HepG2 (cell line): ENCODE measurements around the gene PARN. TPM values are rescaled to one million over a fixed set of nuclear protein-coding genes. Genes with fewer than 3 reads are reported as not detected.

Source experiments
- ATAC-seq: fragments of 200-7000 bp; cut with Tn5 transposase; 3 replicates; pipeline ENCODE4 v1.9.1; 2020; ENCODE audit warnings: mild to moderate bottlenecking, moderate library complexity
- BruUV-seq: library from RNA; stranded (reverse); fragments of 400-500 nt; replicated peaks from 2 replicates; lab custom pipeline; 2021; lab: Mats Ljungman, UMichigan
- CTCF ChIA-PET: fragments of 300-600 bp; formaldehyde crosslinking; extraction: SDS; loops from one replicate; lab custom pipeline; 2021; ENCODE audit warnings: low total read pairs, inconsistent platforms, low intra/inter-chr PET ratio; lab: Yijun Ruan, JAX
- POLR2A ChIA-PET: fragments of 350-600 bp; sonication (Branson Sonifier 250); formaldehyde crosslinking; loops from one replicate; lab custom pipeline; 2020; ENCODE audit warnings: antibody characterized with exemption, inconsistent platforms; lab: Yijun Ruan, JAX
- DNase-seq: peaks from one replicate; pipeline ENCODE4 v3.0.0-alpha.2; 2015; ENCODE audit warnings: low spot score
- FAIRE-seq: peaks from 3 replicates; lab custom pipeline; 2011; peaks lifted over from hg19 to GRCh38; lab: Jason Lieb, UNC
- H2AFZ ChIP-seq: one replicate; pipeline ENCODE4 v1.6.1; 2011; ENCODE audit warnings: low read length, inconsistent platforms
- H3K27ac ChIP-seq: fragments of 300-600 bp; 3 replicates; pipeline ENCODE4 v1.8.0; 2011; ENCODE audit warnings: mixed run types, mild to moderate bottlenecking, mixed read lengths, low read length, inconsistent platforms; ENCODE audit not compliant: insufficient read depth; ENCODE audit errors: extremely low read length
- H3K27me3 ChIP-seq, 2 experiments: fragments of 200-600 bp in 1 of 2; 2 replicates in 1 of 2; 3 replicates in 1 of 2; pipeline versions ENCODE4 v1.6.0 to v1.8.0; 2011; ENCODE audit warnings: low read length in 2 of 2, mild to moderate bottlenecking in 2 of 2, moderate library complexity in 2 of 2, inconsistent platforms in 1 of 2; ENCODE audit not compliant: insufficient read depth in 2 of 2, control insufficient read depth in 1 of 2
- H3K36me3 ChIP-seq, 2 experiments: fragments of 200-600 bp in 1 of 2; replicated peaks in 1 of 2; 2 replicates in 1 of 2; 3 replicates in 1 of 2; pipeline versions ENCODE4 v1.5.1 to v1.8.0; 2011; ENCODE audit warnings: low read length in 2 of 2, inconsistent platforms in 1 of 2; ENCODE audit not compliant: insufficient read depth in 2 of 2, control insufficient read depth in 1 of 2
- H3K4me1 ChIP-seq: 2 replicates; pipeline ENCODE4 v1.5.1; 2012; ENCODE audit warnings: low read length, inconsistent platforms; ENCODE audit not compliant: insufficient read depth
- H3K4me2 ChIP-seq: 2 replicates; pipeline ENCODE4 v1.6.0; 2011; ENCODE audit warnings: low read depth, low read length, inconsistent platforms
- H3K4me3 ChIP-seq, 3 experiments: fragments of 200-600 bp in 1 of 3; sonication (generic), shearing (Covaris generic) in 1 of 3; replicated peaks in 1 of 3; 2 replicates each; pipeline ENCODE4 v1.5.1; 2011 to 2016; ENCODE audit warnings: low read length in 3 of 3, inconsistent platforms in 2 of 3, low read depth in 2 of 3, mild to moderate bottlenecking in 2 of 3, control low read depth in 1 of 3, mixed read lengths in 1 of 3; ENCODE audit not compliant: insufficient read depth in 1 of 3
- H3K79me2 ChIP-seq: one replicate; pipeline ENCODE4 v1.6.1; 2011; ENCODE audit warnings: low read length, inconsistent platforms; ENCODE audit not compliant: insufficient read depth
- H3K9ac ChIP-seq: 2 replicates; pipeline ENCODE4 v1.6.0; 2011; ENCODE audit warnings: mild to moderate bottlenecking, low read depth, low read length, inconsistent platforms; ENCODE audit not compliant: insufficient read depth
- H3K9me3 ChIP-seq: 2 replicates; pipeline ENCODE4 v1.5.1; 2012; ENCODE audit warnings: mild to moderate bottlenecking, low read length
- H4K20me1 ChIP-seq: 2 replicates; pipeline ENCODE4 v1.6.0; 2011; ENCODE audit warnings: inconsistent platforms, mild to moderate bottlenecking, low read length, moderate library complexity; ENCODE audit not compliant: insufficient read depth
- CSRNP2 ChIP-seq: sonication (generic); formaldehyde crosslinking; conservative IDR thresholded peaks from 2 replicates; pipeline ENCODE4 v1.8.0; 2022; ENCODE audit warnings: low read depth, missing genetic modification reagents
- IRF1 ChIP-seq: sonication (generic); formaldehyde crosslinking; IDR thresholded peaks from 2 replicates; pipeline ENCODE4 v1.4.0; 2020; ENCODE audit warnings: low read depth, mild to moderate bottlenecking, missing genetic modification reagents
- KMT2B ChIP-seq: IDR thresholded peaks from 2 replicates; pipeline ENCODE4 v1.6.1; 2016; ENCODE audit warnings: missing genetic modification reagents, missing compliant biosample characterization
- ZNF75D ChIP-seq: sonication (generic); formaldehyde crosslinking; IDR thresholded peaks from 2 replicates; pipeline ENCODE4 v1.8.1; 2023; ENCODE audit warnings: missing genetic modification reagents, mild to moderate bottlenecking, borderline replicate concordance
- WGBS: methylation state at CpG from one replicate; pipeline ENCODE4 v1.1.6; 2017; ENCODE audit warnings: low lambda C conversion rate; 5-methylcytosine and 5-hydroxymethylcytosine counted together
- in situ Hi-C: cut with HindIII; loops from 2 replicates; pipeline ENCODE4 v1.10.0; 2017; ENCODE audit warnings: low pct_unique_long_range_greater_than_20kb; ENCODE audit not compliant: extremely low pct_ligation_motif_present
- intact Hi-C: fragments of 100-400 bp; cut with micrococcal nuclease; formaldehyde crosslinking; loops from one replicate; pipeline ENCODE4 v1.10.0; 2022; ENCODE audit not compliant: unreplicated experiment
- polyA plus RNA-seq, 8 experiments: library from polyadenylated mRNA; depleted of rRNA in 3 of 8; stranded (reverse) in 7 of 8; unstranded in 1 of 8; fragments of >200 nt; fragmentation: Illumina TruSeq in 4 of 8; extraction: Trizol in 4 of 8; gene quantifications; 2 replicates each; pipeline versions ENCODE4 v1.2.1 to v1.2.3, GENCODE V29; 2011 to 2016; ENCODE audit warnings: low read depth in 4 of 8, missing spikeins in 1 of 8, mixed read lengths in 1 of 8; ENCODE audit not compliant: insufficient read depth in 1 of 8
- total RNA-seq, 5 experiments: library from RNA; depleted of rRNA; stranded (reverse); fragments of >200 nt; fragmentation: Illumina TruSeq; extraction: Trizol; gene quantifications; 2 replicates each; pipeline ENCODE4 v1.2.3, GENCODE V29; 2016; ENCODE audit warnings: low read depth in 1 of 5

The PARN gene
- total and polyA plus RNA-seq, 2 of the 13 experiments (the other 11 are each of a cell fraction or from before 2014, with no cell fraction given), result 13.3 to 47.6 TPM

- TF ChIP-seq KMT2B (CRISPR knock-in tag), result no peak
- TF ChIP-seq CSRNP2 (CRISPR knock-in tag), result no peak
- TF ChIP-seq, all 625 proteins: peak for 0
Observed at GRCh38 chr16:14458576-14458975, 171.5 kb downstream of the PARN start (continued).

GRCh38 chr16:14456793-14457481 is 173.1 kb downstream of the PARN start:
- no peak overlapping the region for H3K4me2 ChIP-seq
- FAIRE-seq, result no peak
- in situ Hi-C loops (no loop called here), intact Hi-C loops (no loop called here)
- no peak overlapping the region for H3K4me3 ChIP-seq
- no peaks in the 10 kb centered on the region for H3K4me1 ChIP-seq
- H4K20me1 ChIP-seq, result no peaks in the 10 kb centered on the region
- H2AFZ ChIP-seq, result no peak overlapping the region
- H3K9me3 ChIP-seq, result no peaks in the 10 kb centered on the region
- no peaks in the 10 kb centered on the region for H3K79me2 ChIP-seq
- BruUV-seq, result no TSS peak
- CTCF ChIA-PET, result no interaction called here
- no peak for DNase-seq
- ATAC-seq, result no peak
- H3K27ac ChIP-seq, result no peak overlapping the region
- H3K27me3 ChIP-seq, result no peaks in the 10 kb centered on the region
- 97% methylated on average over 10 of the region's 10 CpGs for WGBS
- H3K36me3 ChIP-seq, result peaks cover 4 to 16% of the 10 kb centered on the region in 2 experiments; a peak in 4 of 5 replicates
- TF ChIP-seq IRF1, result no peak
- TF ChIP-seq ZNF75D (CRISPR knock-in tag), result 0 out of 2 replicates have a peak, but pooled peaks have one; percentile 38
- TF ChIP-seq, all 625 proteins: peak for 1
- no peak overlapping the region for H3K9ac ChIP-seq
- POLR2A ChIA-PET, result no interaction called here
